GM12872 (cell line): ENCODE measurements around the gene GGCT.

Source experiments
- TF ChIP-seq, protein P1 (sequence below): IDR thresholded peaks from 3 replicates; pipeline ENCODE4 v1.5.1; 2011; ENCODE audit warnings: low read depth, mild to moderate bottlenecking, low read length, moderate library complexity; ENCODE audit not compliant: insufficient read depth

Gene GGCT, protein sequence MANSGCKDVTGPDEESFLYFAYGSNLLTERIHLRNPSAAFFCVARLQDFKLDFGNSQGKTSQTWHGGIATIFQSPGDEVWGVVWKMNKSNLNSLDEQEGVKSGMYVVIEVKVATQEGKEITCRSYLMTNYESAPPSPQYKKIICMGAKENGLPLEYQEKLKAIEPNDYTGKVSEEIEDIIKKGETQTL

DNA sequence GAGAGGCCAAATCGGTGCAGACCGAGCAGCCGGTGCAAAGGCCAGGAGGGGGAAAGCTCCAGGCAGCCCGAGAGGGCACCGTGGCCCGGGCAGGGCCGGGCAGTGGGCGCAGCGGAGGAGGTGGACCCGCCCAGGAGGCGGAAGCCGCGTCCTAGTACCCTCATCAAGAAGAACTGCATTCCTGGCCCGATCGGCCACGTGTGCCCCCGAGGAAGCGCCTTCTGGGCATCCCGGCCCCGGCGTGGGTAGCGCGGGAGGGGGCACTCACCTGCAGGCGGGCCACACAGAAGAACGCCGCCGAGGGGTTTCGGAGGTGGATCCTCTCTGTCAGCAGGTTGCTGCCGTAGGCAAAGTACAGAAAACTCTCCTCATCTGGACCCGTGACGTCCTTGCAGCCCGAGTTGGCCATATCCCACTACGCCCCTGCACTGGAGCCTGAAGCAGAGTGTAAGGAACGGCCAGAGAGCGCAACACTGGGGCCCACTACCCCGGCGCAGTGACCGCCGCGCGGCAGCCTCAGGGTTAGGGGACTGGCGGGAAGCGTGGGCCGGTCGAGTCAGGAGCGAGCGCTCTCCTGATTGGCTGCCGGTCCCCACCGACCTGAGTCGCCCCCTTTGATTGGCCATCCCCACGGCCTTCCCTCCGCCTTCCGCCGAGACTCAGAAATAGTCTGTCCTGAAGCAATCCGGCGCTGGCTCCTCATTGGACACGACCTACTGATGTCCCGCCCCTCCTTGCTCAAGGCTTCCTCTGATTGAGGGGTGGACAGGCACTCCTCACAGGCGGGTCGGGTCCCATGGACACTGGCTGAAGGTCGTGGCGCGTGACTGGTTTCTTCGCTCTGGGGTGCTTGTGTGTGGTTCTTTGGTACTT, at the start of gene GGCT:
TSS of gene GGCT (minus strand) at position 529 of the 873 bp plus-strand sequence. CDS start at position 409, 120 bp downstream.
- TF ChIP-seq, protein P1, sequence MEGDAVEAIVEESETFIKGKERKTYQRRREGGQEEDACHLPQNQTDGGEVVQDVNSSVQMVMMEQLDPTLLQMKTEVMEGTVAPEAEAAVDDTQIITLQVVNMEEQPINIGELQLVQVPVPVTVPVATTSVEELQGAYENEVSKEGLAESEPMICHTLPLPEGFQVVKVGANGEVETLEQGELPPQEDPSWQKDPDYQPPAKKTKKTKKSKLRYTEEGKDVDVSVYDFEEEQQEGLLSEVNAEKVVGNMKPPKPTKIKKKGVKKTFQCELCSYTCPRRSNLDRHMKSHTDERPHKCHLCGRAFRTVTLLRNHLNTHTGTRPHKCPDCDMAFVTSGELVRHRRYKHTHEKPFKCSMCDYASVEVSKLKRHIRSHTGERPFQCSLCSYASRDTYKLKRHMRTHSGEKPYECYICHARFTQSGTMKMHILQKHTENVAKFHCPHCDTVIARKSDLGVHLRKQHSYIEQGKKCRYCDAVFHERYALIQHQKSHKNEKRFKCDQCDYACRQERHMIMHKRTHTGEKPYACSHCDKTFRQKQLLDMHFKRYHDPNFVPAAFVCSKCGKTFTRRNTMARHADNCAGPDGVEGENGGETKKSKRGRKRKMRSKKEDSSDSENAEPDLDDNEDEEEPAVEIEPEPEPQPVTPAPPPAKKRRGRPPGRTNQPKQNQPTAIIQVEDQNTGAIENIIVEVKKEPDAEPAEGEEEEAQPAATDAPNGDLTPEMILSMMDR, result no peak

DNA sequence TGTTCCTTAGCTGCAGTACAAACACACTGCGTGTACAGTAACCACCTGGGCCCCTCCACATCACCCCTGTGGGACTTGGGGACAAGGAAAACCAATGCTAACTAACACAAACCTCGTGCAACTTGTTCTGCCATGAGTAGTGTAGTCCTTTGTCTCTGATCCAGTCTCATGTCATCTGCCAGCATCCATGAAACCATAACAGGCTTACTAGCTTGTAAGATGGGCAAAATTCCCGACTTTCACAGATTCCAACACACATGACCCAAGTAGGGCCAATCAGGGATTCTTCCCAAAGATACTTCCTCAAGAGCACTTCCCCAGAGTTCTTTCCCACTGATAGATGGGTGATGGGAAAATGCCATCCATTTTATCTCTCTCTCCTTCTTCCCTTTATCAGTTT, 48.9 kb upstream of the GGCT start:
- TF ChIP-seq, protein P1, result no peak

DNA sequence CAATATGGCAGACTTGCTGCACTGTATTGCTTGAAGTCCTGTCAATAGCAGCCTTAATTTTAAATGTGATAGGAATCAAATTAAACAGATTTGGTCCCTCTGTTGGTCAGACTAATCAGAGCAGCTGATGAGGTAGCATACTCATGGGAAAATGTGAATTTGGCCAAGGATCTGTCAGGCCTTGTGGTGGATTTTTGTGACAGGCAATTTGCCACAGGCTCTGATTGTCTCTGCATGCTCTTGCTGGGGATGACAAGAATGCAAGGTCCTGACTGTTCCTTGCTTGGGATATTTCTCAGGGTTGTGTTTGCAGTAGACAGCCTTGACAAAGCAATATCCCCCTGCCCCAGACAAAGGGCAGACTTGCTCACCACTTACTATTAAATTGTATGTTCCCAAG, 48.5 kb upstream of the GGCT start:
- TF ChIP-seq, protein P1, result no peak

DNA sequence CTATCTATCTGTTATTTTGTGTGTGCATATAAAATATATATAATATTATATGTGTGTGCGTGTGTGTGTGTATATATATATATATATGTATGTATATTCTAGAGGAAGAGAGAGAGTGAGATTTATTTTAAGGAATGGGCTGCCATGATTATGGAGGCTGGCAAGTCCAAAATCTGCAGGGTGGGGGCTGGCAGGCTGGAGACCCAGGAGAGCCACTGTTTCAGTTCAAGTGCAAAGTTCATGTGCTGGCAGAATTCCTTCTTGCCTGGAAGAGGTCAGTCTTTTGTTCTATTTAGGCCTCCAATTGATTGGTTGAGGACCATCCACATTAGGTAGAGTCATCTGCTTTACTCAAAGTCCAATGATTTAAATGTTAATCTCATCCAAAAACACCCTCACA, 47.7 kb upstream of the GGCT start:
- TF ChIP-seq, protein P1, result no peak

DNA sequence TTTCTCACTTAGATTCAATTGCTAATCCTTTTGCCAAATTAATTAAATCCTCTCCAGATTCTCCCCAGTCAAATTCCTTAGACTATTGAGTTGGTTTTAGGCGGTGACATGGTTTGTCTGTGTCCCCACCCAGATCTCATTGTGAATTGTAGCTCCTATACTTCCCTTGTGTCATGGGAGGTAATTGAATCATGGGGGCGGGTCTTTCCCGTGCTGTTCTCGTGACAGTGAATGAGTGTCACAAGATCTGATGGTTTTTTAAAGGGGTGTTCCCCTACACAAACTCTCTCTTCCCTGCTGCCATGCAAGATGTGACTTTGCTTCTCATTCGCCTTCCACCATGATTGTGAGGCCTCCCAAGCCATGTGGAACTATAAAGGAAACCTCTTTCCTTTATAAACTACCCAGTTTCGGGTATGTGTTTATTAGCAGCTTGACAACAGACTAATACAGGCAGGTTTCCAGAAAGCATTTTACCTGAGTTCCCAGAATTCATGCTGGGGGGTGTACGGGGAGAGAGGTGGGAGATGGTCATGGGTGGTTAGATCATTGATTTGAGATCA, 45.4 kb upstream of the GGCT start:
- TF ChIP-seq, protein P1, result no peak

DNA sequence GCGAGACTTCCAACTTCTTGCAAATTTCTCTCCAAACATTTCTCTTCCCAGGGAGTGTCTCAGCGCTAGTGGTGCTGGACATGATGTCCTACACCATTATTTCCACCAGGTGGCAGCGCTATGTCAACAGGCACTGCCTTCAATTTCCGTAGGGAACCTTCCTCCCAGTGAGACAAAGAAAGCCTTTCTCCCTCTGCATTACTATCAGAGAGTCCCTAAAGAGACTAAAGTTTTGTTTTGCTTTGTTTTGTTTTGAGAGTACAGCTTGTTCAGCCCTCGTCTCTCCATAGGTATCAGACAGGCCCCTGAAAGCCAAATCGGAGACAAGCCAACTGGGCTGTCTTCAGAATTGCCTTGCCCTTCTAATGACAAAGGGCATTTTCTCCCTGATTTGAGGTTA, 44.2 kb upstream of the GGCT start:
- TF ChIP-seq, protein P1, result peak; percentile 81

DNA sequence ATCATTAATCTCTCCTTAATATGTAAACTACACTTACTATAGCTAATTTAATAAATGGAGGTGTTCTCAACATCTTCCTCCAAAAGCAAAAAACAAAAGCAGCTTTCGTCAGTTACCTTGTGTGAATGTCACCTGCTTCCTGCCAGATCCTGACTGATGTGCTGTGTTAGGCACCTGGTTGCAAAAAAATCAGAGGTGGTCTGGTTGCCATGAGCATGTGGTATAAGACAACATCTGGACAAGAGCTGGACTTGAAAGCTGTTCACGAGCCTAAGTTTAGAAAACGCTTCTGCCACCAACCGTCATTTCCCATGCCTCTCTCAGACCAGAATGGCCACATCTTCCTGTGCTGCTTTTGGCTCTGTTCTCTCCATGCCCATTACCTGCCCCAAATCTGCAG, 42.0 kb upstream of the GGCT start:
- TF ChIP-seq, protein P1, result no peak
